ENCODE measurements around the gene ACY1.

DNA sequence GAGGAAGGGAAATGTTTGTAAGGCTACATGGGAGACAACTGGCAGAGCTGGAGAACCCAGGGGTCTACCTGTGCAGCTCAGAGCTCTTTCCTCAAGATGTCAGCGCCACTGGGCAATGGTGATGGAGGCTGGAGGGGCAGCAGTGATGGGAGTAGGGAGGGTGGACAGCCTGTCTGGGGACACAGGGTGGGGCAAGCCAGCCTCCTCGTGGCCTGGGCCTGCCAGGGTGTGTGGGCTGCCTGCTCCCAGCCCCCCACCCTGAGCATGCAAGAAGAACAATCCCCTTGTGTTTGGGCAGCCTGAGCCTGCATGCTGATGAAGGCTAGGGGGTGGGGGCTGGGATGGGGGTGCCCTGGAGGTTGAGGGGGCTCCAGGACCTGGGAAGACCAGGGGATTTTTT is 17.3 kb upstream of the ACY1 start:
- TF ChIP-seq, protein P1, sequence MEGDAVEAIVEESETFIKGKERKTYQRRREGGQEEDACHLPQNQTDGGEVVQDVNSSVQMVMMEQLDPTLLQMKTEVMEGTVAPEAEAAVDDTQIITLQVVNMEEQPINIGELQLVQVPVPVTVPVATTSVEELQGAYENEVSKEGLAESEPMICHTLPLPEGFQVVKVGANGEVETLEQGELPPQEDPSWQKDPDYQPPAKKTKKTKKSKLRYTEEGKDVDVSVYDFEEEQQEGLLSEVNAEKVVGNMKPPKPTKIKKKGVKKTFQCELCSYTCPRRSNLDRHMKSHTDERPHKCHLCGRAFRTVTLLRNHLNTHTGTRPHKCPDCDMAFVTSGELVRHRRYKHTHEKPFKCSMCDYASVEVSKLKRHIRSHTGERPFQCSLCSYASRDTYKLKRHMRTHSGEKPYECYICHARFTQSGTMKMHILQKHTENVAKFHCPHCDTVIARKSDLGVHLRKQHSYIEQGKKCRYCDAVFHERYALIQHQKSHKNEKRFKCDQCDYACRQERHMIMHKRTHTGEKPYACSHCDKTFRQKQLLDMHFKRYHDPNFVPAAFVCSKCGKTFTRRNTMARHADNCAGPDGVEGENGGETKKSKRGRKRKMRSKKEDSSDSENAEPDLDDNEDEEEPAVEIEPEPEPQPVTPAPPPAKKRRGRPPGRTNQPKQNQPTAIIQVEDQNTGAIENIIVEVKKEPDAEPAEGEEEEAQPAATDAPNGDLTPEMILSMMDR (IDR thresholded peaks at IDR 0.05; ENCODE audit: insufficient read depth, low read length) = no peak
- TF ChIP-seq, protein P2, sequence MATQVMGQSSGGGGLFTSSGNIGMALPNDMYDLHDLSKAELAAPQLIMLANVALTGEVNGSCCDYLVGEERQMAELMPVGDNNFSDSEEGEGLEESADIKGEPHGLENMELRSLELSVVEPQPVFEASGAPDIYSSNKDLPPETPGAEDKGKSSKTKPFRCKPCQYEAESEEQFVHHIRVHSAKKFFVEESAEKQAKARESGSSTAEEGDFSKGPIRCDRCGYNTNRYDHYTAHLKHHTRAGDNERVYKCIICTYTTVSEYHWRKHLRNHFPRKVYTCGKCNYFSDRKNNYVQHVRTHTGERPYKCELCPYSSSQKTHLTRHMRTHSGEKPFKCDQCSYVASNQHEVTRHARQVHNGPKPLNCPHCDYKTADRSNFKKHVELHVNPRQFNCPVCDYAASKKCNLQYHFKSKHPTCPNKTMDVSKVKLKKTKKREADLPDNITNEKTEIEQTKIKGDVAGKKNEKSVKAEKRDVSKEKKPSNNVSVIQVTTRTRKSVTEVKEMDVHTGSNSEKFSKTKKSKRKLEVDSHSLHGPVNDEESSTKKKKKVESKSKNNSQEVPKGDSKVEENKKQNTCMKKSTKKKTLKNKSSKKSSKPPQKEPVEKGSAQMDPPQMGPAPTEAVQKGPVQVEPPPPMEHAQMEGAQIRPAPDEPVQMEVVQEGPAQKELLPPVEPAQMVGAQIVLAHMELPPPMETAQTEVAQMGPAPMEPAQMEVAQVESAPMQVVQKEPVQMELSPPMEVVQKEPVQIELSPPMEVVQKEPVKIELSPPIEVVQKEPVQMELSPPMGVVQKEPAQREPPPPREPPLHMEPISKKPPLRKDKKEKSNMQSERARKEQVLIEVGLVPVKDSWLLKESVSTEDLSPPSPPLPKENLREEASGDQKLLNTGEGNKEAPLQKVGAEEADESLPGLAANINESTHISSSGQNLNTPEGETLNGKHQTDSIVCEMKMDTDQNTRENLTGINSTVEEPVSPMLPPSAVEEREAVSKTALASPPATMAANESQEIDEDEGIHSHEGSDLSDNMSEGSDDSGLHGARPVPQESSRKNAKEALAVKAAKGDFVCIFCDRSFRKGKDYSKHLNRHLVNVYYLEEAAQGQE (IDR thresholded peaks at IDR 0.05; ENCODE audit: insufficient replicate concordance, low read depth) = no peak
- TF ChIP-seq SPI1 (IDR thresholded peaks at IDR 0.05; ENCODE audit: borderline replicate concordance, low read depth) = no peak
